HG02938 (cell line): ENCODE measurements around the gene CCL24.
"Not testable (repeated sequence)": the region's sequence is repeated elsewhere in the genome, so short reads cannot be mapped to it uniquely, and the experiment has no call there.

Experiments
- ATAC-seq: cut with Tn5 transposase; IDR thresholded peaks from one replicate; pipeline ENCODE4 v1.9.1; 2021; ENCODE audit warnings: mild to moderate bottlenecking, moderate library complexity; ENCODE audit not compliant: unreplicated experiment

CCL24 gene

DNA sequence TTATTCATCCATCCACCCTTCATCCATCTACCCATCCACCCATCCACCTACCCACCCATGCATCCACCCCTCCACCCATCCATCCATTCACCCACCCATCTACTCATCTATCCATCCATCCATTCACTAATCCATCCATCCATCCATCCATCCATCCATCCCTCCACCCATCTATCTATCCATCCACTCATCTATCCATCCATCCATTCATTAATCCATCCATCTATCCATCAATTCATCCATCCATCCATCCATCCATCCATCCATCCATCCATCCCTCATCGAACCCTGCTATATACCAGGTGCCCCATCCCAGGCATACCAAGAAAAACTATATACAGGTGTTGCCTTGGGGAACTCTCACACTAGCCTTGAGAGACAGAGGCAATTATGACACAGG lies 7.1 kb upstream of the CCL24 start:
- ATAC-seq, result no peak

DNA sequence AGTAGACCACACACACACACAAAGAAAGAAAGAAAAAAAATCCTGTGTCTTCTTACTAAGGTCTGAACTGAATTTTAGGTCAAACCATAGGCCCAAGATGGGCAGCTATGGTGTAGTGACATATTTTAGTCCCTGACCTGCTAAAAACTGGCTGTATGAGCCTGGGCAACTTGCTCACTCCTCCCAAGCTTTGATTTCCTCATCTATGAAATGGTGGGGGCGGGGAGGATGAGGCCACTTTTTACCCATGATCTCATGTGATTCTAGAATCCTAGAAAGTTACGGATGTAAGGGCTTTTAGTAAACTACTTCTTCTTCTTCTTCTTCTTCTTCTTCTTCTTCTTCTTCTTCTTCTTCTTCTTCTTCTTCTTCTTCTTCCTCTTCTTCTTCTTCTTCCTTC lies 6.1 kb upstream of the CCL24 start:
- ATAC-seq, result no peak

DNA sequence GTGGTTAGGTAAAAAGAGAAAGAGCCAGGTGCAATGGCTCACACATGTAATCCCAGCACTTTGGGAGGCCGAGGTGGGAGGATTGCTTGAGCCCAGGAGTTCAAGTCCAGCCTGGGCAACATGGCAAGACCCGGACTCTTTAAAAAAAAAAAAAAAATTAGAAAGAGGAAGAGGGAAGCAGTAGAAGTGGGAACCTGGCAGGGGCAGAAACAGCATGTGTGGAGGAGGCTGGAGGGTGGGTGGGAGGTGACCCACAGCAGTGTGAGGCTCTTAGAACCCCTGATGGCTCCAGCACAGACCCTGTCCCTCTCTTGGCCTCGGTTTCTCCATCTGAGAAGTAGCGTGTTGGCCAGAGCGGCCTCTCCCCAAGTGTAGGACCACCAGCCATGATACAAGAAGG lies 4.9 kb upstream of the CCL24 start:
- ATAC-seq, result no peak

DNA sequence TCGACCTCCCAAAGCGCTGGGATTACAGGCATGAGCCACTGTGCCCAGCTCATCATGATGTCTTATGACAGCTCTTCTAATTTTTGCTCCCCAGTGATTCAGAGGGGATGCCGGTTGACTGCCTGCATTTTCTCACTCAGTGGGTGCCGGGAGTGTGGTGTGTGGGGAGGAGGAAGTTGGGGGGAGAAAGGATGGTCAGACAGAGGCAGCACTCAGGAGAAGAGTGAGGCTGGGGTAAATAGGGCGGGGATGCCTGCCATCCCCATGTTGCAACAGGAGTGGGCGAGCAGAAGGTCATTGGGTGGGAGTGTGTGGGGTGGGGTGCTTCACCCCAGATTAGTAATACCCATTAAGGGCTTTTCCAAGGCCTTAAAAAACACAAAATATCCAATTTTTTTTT lies 3.5 kb upstream of the CCL24 start:
- ATAC-seq, result no peak

DNA sequence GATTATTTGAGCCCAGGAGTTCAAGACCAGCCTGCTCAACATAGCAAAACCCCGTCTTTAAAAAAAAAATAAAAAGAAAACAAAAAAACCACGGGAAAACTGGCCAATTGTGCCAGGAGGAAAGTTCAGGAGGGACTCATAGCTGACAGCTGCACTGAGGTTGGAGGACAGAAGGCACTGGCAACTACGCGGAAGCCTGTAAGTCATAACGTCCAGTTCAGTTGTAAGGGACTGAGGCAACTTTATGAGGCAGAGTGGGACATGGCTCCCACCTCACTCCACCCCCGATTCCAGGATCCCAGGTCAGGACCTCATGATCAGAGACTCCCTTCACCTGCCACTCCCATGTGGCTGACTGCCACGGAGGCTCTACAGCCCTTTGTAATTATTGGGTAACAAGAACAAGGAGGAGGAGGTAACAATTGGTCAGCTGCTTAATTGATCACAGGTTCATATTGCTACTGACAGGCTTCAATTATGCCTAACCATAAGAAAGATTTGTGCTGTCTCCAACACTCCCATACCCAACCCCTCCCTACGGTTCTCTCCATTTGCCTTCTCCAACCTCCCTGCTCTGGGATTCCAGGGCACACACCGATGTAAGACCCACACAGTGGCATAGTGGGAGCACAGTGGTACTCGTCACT lies 1.9 kb upstream of the CCL24 start:
- ATAC-seq, result no peak

DNA sequence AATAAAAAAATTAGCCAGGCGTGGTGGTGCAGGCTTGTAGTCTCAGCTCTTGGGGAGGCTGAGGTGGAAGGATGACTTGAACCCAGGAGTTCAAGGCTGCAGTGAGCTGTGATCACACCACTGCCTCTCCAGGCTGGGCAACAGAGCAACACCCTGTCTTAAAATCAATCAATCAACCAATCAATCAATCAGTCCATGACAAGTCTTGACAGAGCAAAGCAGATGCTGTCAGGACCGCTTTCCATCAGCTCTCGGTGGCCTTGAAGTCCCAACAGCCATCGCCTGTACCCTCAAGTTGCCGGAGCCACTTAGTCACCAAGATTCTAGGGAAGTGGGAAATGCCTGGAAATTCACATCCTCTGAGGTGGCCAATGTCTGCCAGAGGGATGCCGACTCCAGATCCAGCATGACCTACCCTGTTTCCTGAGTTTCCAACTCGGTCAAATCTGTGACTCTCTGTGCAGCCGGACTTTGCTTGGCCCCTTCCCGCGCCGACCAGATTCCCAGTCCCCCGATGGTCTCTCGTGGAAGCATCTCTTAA lies 871 bp upstream of the CCL24 start:
- no peak for ATAC-seq

DNA sequence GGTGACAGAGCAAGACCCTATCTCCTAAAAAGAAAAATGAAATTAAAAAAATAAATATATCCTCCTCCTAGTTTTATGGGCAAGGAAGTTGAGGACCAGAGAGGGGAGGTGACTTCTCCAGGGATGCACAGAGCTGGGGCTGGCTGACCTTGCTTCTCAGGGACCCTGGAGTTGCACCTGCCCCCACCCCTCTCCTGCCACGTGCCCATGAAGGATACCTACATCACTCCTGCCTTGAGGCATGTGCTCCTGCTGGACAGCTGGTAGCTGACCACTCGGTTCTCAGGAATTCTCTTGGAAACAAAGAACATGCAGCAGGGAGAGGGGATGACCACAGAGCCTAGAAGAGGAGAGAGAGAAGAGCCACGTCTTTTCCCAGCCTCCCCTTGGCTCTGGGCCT lies 522 bp downstream of the CCL24 start:
- no peak for ATAC-seq

DNA sequence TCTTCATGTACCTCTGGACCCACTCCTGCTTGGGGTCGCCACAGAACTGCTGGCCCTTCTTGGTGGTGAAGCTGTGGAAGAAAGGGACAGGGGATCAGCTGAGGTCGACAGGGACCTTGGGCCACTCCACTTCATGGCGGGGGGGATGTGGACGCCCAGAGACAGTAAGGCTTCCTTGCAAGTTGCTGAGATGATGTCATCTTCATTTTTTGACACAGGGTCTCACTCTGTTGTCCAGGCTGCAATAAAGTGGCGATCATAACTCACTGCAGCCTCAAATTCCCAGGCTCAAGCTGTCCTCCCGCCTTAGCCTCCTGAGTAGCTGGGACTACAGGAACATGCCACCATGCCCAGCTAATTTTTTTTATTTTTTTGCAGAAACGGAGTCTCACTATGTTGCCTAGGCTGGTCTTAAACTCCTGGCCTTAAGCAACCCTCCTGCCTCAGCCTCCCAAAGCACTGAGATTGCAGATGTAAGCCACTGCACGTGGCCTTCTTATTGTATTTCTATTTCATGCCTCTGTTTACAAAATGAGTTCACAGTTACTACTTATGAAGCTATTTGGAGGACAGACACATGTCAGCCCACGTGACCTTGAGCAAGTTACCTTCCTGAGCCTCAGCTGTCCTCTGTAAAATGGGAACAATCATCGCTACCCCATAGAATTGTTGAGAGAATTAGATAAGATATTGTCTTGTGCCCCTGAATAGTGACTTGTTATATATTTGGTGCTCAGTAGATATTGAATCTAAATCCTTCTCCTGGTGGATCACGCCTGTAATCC lies 1.5 kb downstream of the CCL24 start:
- ATAC-seq, result no peak

DNA sequence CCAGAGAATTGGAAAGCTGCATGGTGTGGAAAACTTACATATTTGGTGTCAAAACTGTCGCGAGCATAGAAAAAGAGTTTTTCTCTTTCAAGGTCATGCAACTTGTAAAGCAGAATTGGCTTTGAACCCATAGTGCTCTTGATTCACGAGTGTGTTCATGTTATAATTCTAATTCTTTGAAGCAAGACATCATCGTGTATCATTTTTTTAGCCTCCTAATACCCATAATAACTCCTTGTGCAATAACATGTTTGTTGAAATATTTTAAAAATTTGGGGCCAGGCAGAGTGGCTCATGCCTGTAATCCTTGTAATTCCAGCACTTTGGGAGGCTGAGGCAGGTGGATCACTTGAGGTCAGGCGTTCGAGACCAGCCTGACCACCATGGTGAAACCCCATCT lies 4.2 kb downstream of the CCL24 start:
- no peak for ATAC-seq

DNA sequence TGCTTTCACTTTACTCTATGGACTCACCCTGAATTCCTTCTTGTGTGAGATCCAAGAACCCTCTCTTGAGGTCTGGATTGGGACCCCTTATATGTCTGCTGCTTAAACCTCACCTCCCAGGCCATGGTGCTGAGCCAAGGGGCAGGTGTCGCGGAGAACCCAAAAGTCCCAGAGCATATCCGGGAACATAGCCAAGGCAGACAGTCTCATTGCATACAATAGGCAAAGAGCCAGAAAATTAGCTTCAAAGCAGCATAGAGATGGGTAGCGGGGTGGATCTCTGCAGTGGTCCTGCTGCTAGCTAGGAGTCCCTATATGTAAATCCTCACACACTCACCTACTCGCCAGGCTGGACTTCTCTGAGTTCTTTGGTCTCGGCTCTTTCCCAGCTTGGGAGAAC lies 5.5 kb downstream of the CCL24 start:
- ATAC-seq, result no peak

DNA sequence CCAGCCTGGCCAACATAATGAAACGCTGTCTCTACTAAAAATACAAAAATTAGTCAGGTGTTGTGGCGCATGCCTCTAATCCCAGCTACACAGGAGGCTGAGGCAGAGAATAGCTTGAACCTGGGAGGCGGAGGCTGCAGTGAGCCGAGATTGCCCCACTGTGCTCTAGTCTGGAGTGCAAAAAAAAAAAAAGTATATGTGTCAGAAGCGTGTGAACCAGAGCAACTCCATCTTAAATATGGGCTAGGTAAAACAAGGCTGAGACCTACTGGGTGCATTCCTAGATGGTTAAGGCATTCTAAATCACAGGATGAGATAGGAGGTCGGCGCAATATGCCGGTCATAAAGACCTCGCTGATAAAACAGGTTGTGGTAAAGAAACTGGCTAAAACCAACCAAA lies 6.2 kb downstream of the CCL24 start:
- ATAC-seq, result no peak

DNA sequence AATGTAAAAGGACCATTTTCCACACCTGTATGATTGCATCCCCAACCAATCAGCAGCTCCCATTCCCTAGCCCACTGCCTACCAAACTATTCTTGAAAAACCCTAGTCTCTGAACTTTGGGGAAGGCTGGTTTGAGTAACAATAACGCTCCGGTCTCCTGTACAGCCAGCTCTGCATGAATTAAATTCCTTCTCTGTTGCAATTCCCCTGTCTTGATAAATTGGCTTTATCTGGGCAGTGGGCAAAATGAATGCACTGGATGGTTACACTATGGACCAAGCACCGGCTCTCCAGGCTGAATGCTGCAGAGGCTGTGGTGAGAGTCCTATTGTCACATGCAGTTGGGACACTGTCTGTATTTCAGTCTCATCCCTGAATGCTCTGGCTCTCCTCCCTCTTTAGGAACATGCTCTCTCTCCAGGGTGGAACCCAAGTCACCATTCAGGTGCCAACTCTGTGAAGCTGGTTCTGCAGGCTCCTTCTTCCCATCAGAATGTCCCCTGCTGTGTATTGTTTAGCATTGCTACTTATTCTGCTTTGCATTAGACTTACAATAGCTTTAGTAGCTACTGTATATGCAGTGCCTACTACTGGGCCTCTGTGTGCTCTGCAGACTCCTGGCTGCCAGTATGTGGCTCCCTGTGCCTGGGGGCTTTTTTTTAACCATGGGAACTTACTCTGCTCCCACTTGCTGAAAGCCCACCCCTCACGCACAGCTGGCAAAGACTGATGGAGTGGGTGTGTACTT lies 6.9 kb downstream of the CCL24 start:
- ATAC-seq, result no peak

DNA sequence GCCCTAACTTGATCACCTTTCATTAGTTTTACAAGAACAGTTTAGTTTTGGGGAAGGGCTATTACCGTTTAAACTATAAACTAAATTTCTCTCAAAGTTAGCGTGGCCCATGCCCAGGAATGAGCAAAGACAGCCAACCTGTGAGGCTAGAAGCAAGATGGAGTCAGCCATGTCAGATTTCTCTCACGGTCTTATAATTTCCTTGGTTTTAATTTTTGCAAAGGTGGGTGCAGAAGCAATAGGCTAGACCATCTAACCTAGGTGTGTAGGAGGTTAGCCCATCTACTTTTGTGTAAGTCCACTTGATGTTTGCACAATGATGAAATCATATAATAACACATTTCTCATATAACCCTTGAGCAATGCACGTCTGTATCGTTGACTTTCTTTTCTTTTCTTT lies 8.9 kb downstream of the CCL24 start:
- ATAC-seq, result no peak

DNA sequence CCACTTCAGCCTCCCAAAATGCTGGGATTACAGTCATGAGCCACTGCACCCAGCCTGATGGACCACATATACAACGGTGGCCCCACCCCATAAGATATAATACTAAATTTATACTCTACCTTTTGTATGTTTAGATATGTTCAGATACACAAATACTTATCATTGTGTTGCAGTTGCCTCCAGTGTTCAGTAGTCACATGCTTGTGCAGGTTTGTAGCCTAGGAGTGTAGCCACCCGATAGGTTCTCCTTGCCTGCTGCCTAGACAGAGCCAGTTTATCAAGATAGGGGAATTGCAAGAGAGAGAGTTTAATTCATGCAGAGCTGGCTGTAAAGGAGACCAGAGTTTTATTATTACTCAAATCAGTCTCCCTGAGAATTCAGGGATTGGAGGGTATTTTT lies 9.6 kb downstream of the CCL24 start:
- ATAC-seq, result no peak

DNA sequence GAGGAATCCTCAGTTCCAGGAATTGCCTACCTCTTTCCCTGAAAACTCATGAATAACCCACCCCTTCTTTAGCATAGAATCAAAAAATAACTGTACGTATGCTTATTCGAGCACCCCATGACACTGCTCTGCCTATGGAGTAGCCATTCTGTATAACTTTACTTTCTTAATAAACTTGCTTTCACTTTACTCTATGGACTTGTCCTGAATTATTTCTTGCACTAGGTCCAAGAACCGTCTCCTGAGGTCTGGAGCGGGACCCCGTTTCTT lies 11.1 kb downstream of the CCL24 start:
- no peak for ATAC-seq

DNA sequence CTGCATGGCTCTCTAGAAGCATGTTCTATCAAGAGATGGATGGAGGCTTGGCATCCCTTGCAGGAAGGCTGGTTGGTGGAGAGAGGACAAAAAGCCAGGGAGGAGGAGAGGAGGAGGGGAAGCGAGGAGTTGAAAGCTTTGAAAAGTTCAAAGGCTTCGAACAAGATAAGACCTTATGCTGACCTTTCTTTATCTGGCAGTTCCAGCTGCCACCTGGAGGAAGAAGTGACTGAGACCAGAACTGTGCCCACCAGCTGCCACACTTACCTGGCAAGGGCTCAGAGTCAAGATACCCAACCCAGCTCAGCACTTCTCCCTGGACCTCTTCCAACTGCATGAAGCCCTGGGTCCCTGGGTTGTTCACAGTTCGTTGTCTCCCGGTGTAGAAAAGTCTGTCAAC lies 14.8 kb downstream of the CCL24 start:
- no peak for ATAC-seq

DNA sequence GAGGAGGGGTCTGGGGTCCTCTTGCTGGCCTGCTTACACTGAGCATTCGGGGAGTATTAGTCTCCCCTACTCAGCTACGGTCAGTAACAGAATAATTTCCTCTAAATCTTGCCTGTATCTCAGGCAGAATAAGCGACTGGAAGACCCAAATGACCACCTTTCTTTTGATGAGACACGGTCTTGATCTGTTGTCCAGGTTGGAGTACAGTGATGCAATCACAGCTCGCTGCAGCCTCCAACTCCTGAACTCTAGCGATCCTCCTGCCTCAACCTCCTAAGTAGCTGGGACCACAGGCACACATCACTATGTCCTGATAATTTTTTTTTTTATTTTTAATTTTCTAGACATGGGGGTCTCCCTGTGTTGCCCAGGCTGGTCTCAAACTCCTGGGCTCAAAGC lies 17.2 kb downstream of the CCL24 start:
- no peak for ATAC-seq

DNA sequence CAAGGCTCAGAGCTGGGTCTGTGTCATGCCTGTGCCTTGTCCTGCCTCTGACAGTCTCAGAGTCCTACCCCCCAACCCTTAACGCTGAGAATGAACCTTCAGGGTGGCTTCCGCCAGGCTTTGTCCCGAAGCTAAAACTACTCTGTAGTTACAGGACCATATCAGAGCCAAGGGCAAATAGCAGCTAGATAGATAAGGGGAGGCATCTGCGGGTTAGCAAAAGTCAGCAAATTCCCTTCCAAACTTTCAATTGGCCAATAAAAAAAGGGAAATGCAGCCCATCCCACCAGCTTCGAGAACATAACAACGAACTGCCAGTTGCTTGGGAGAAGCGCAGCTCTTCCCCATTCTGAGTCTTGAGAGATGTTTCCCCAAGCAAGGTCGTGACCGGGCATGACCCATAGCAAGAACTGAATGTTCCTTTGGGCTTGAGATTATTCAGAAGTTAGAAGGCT lies 17.7 kb downstream of the CCL24 start:
- no peak for ATAC-seq

DNA sequence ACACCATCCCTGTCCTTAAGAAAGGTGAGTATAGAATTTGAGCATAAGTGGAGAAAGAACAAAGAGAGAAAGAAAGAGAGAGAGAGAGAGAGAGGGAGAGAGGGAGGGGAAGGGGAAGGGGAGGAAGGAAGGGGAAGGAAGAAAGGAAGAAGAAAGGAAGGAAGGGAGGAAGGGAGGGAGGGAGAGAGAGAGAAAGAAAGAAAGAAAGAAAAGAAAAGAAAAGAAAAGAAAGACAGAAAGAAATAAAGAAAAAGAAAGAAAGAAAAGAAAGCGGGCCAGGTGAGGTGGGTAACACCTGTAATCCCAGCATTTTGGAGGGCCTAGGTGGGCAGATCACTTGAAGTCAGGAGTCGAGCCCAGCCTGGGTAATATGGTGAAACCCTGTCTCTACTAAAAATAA lies 19.9 kb downstream of the CCL24 start:
- no peak for ATAC-seq

DNA sequence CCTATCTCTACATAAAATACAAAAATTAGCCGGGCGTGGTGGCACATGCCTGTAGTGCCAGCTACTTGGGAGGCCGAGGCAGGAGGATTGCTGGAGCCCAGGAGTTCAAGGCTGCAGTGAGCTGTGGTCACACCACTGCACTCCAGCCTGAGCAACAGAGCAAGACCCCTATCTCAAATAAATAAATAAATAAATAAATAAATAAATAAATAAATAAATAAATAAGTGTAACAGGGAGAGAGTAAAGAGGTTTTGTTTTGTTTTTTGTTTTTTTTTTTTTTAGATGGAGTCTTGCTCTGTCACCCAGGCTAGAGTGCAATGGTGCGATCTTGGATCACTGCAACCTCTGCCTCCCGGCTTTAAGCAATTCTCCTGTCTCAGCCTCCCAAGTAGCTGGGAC lies 21.0 kb downstream of the CCL24 start:
- ATAC-seq, result not testable (repeated sequence)

DNA sequence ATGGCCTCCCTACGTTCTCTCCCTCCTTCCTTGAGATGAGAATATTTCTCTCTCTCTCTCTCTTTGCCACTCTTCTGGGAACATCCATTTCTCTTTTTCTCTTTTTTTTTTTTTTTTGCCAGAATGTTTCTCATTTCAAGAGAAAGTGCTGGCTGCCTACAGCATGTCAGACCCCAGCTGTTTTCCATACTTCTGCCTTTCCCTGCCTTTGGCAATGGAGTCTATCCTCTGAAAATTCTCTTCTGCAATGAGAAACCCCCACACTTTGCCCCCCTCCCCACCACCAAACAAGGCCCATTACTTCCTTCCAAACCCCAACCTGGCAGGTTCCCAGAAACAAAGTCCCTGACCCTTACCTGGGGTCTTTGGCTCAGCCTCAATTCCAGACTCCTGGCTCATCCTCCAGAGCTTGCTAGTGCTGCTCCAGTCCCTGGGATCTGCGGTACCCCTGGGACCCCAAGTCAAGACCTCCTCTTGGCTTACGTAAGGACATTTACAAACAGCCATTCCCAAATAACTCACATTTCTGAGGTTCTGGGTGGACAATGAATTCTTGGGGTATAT lies 24.2 kb downstream of the CCL24 start:
- ATAC-seq, result no peak
